Measurements from ENCODE around the gene HIP1R. TPM values are rescaled to one million over a fixed set of nuclear protein-coding genes. Genes with fewer than 3 reads are reported as not detected.
"Not testable (repeated sequence)": the region's sequence is repeated elsewhere in the genome, so short reads cannot be mapped to it uniquely, and the experiment has no call there.

HIP1R gene
- total RNA-seq, 1 experiment from 2014 or later, result 33.1 TPM

DNA sequence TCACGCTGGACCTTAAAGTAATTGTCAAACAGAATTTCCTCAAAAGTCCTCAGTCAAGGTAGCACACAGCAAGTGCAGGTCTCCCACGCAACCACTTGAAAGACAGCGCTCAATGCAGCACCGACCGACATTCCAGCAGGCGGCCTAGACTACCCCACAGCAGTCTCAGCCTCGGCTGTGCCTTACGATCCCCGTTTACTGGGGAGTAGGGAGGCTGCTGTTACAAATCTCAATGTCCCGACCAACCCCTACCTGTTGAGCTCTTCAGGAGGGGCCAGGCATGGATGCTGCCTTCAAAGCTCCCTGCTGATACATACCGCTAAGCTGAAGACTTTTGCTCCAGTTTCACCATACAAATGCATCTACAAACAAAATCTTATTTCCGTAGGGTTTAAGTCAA lies 38.8 kb downstream of the HIP1R start:
- H3K27ac ChIP-seq, result no peak overlapping the region
- CTCF ChIA-PET, result interaction anchor here (1.3 kb wide), 1 partner anchor 14 kb away, joined by 3 read pairs; no protein-coding TSS in a partner anchor
- H3K4me3 ChIP-seq, result no peak overlapping the region
- peaks cover 84% of the 10 kb centered on the region for H3K79me2 ChIP-seq (ENCODE audit: low read depth)
- POLR2A ChIA-PET (ENCODE audit: unreplicated experiment), result interaction anchor here (0.6 kb wide), 1 partner anchor 15 kb away, joined by 3 read pairs; no protein-coding TSS in a partner anchor
- H3K4me2 ChIP-seq, result no peak overlapping the region
- DNase-seq, result no peak
- peaks cover 36% of the 10 kb centered on the region; the same call in 1 of the 2 replicates for H3F3A ChIP-seq (ENCODE audit: insufficient read depth, low read depth)
- TF ChIP-seq, protein P1, sequence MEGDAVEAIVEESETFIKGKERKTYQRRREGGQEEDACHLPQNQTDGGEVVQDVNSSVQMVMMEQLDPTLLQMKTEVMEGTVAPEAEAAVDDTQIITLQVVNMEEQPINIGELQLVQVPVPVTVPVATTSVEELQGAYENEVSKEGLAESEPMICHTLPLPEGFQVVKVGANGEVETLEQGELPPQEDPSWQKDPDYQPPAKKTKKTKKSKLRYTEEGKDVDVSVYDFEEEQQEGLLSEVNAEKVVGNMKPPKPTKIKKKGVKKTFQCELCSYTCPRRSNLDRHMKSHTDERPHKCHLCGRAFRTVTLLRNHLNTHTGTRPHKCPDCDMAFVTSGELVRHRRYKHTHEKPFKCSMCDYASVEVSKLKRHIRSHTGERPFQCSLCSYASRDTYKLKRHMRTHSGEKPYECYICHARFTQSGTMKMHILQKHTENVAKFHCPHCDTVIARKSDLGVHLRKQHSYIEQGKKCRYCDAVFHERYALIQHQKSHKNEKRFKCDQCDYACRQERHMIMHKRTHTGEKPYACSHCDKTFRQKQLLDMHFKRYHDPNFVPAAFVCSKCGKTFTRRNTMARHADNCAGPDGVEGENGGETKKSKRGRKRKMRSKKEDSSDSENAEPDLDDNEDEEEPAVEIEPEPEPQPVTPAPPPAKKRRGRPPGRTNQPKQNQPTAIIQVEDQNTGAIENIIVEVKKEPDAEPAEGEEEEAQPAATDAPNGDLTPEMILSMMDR (conservative IDR thresholded peaks at IDR 0.05), result no peak
- TF ChIP-seq EZH2 (IDR thresholded peaks at IDR 0.05; ENCODE audit: low read depth), result no peak
- H2AFZ ChIP-seq, result no peak overlapping the region
- H3K36me3 ChIP-seq (ENCODE audit: low read depth), result peaks cover 8% of the 10 kb centered on the region; the same call in 1 of the 2 replicates
- no TSS peak for BruUV-seq (replicated peaks)
- no peaks in the 10 kb centered on the region for H3K9me2 ChIP-seq (ENCODE audit: insufficient read depth)
- no peaks in the 10 kb centered on the region for H3K27me3 ChIP-seq (ENCODE audit: insufficient read depth, low read depth)
- H3K4me1 ChIP-seq (replicated peaks; ENCODE audit: insufficient read depth), result no peaks in the 10 kb centered on the region
- intact Hi-C loops (cut with micrococcal nuclease; ENCODE audit: unreplicated experiment), result no loop called here
- H4K20me1 ChIP-seq (ENCODE audit: insufficient read depth), result peaks cover 71% of the 10 kb centered on the region
- H3K9me3 ChIP-seq (ENCODE audit: insufficient read depth, low read depth), result no peaks in the 10 kb centered on the region

DNA sequence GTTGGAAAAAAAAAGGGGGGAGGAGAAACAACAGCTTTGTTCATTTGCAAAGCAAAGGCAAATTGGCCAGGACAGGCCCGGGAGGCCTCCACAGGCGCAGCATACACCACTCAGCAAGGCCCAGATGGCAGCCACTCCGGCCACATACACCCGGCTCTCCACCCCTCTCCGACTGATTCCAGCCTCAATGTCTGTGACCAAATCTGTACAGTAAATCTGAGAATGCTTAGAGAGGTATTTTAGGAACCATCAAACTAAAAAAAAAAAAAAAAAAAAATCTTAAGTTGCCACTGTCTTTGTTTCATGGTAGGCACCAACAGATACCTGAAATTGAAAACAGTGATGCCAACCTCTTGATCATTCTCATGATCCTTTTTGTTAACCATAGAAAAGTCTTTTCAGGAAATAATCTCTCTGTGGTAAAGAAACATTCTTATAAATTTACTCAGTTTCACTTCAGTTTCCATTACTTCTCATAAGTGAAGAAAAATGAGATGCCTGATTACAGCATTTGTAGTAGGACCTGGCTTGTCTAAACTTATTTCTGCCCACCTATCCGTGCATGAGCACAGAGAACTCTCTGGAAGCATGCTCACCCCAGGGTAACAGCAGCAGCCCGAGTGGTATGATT lies 40.4 kb downstream of the HIP1R start:
- Histone ChIP-seq H3F3A (ENCODE audit: insufficient read depth, low read depth) (peaks cover 36% of the 10 kb centered on the region; the same call in 1 of the 2 replicates), H3K27ac (no peak overlapping the region), H3K27me3 (ENCODE audit: insufficient read depth, low read depth) (no peaks in the 10 kb centered on the region), H3K4me2 (no peak overlapping the region), H3K4me3 (no peak overlapping the region), H3K9me3 (ENCODE audit: insufficient read depth, low read depth) (no peaks in the 10 kb centered on the region), H3K36me3 (ENCODE audit: low read depth) (peaks cover 11% of the 10 kb centered on the region; the same call in 1 of the 2 replicates), H4K20me1 (ENCODE audit: insufficient read depth) (peaks cover 82% of the 10 kb centered on the region), H3K4me1 (replicated peaks; ENCODE audit: insufficient read depth) (no peaks in the 10 kb centered on the region), H2AFZ (no peak overlapping the region), H3K79me2 (ENCODE audit: low read depth) (peaks cover 100% of the 10 kb centered on the region), H3K9me2 (ENCODE audit: insufficient read depth) (no peaks in the 10 kb centered on the region)
- no peak for TF ChIP-seq EZH2 (IDR thresholded peaks at IDR 0.05; ENCODE audit: low read depth)
- TF ChIP-seq, protein P1 (conservative IDR thresholded peaks at IDR 0.05), result no peak
- CTCF ChIA-PET, result interaction anchor here (1.3 kb wide), 1 partner anchor 15 kb away, joined by 3 read pairs; no protein-coding TSS in a partner anchor
- peak in 1 of 2 experiments; percentile 8 for DNase-seq
- POLR2A ChIA-PET (ENCODE audit: unreplicated experiment), result no interaction called here
- BruUV-seq (replicated peaks), result no TSS peak
- intact Hi-C loops (cut with micrococcal nuclease; ENCODE audit: unreplicated experiment), result no loop called here

DNA sequence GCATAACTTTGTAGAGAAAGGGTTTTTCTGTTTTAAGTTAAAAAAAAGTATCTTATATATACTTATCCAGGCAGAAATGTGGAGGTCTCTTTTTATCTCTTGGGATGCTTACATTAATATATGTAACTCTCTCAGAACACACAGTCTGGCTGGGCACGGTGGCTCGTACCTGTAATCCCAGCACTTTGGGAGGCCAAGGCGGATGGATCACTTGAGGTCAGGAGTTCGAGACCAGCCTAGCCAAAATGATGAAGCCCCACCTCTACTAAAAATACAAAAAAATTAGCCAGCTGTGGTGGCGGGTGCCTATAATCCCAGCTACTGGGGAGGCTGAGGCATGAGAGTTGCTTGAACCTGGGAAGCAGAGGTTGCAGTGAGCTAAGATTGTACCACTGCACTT lies 41.0 kb downstream of the HIP1R start:
- BruUV-seq (replicated peaks); H3K4me3 ChIP-seq; H3K4me1 ChIP-seq (replicated peaks; ENCODE audit: insufficient read depth); H3K27ac ChIP-seq; H3K9me3 ChIP-seq (ENCODE audit: insufficient read depth, low read depth); H2AFZ ChIP-seq; H3K4me2 ChIP-seq; CTCF ChIA-PET; intact Hi-C loops (cut with micrococcal nuclease; ENCODE audit: unreplicated experiment); H3K27me3 ChIP-seq (ENCODE audit: insufficient read depth, low read depth); POLR2A ChIA-PET (ENCODE audit: unreplicated experiment); H3K9me2 ChIP-seq (ENCODE audit: insufficient read depth): not testable (repeated sequence)
- Histone ChIP-seq H4K20me1 (ENCODE audit: insufficient read depth) (peaks cover 81% of the 10 kb centered on the region), H3K79me2 (ENCODE audit: low read depth) (peaks cover 100% of the 10 kb centered on the region), H3K36me3 (ENCODE audit: low read depth) (peaks cover 12% of the 10 kb centered on the region; the same call in 1 of the 2 replicates), H3F3A (ENCODE audit: insufficient read depth, low read depth) (peaks cover 36% of the 10 kb centered on the region; the same call in 1 of the 2 replicates)
- peak in 1 of 2 experiments; percentile 10 for DNase-seq

Data from PC-9 (cell line).